H9 (cell line): Measurements from ENCODE around the gene INPP5F. TPM values are rescaled to one million over a fixed set of nuclear protein-coding genes. Genes with fewer than 3 reads are reported as not detected.

Experiments used
- DNase-seq: peaks from one replicate; pipeline ENCODE4 v3.0.0-alpha.2; 2017
- H2AFZ ChIP-seq: one replicate; pipeline ENCODE4 v1.6.1; 2013; ENCODE audit warnings: mild to moderate bottlenecking, low read length, control low read depth, moderate library complexity
- H2AK5ac ChIP-seq: 2 replicates; pipeline ENCODE4 v1.6.1; 2013; ENCODE audit warnings: low read length, control low read depth, mixed read lengths; ENCODE audit not compliant: insufficient read length
- H2BK120ac ChIP-seq: one replicate; pipeline ENCODE4 v1.6.1; 2013; ENCODE audit warnings: low read depth, mild to moderate bottlenecking, low read length, control low read depth, inconsistent platforms; ENCODE audit not compliant: poor library complexity, severe bottlenecking
- H2BK12ac ChIP-seq: 2 replicates; pipeline ENCODE4 v1.6.1; 2013; ENCODE audit warnings: low read length, control low read depth, mixed read lengths, low read depth; ENCODE audit not compliant: insufficient read length
- H2BK15ac ChIP-seq: 2 replicates; pipeline ENCODE4 v1.6.1; 2013; ENCODE audit warnings: low read depth, low read length, control low read depth
- H2BK20ac ChIP-seq: one replicate; pipeline ENCODE4 v1.6.1; 2013; ENCODE audit warnings: low read depth, mild to moderate bottlenecking, low read length, control low read depth, inconsistent platforms; ENCODE audit not compliant: poor library complexity, severe bottlenecking
- H2BK5ac ChIP-seq: 2 replicates; pipeline ENCODE4 v1.6.1; 2013; ENCODE audit warnings: low read length, control low read depth, mixed read lengths; ENCODE audit not compliant: insufficient read length
- H3K14ac ChIP-seq: 2 replicates; pipeline ENCODE4 v1.6.1; 2013; ENCODE audit warnings: low read length, control low read depth; ENCODE audit not compliant: insufficient read depth
- H3K18ac ChIP-seq: 2 replicates; pipeline ENCODE4 v1.6.1; 2013; ENCODE audit warnings: low read depth, mild to moderate bottlenecking, mixed read lengths, low read length, control low read depth; ENCODE audit not compliant: insufficient read length
- H3K23ac ChIP-seq: 2 replicates; pipeline ENCODE4 v1.6.1; 2013; ENCODE audit warnings: low read length, control low read depth, mixed read lengths, low read depth; ENCODE audit not compliant: insufficient read length
- H3K23me2 ChIP-seq: 2 replicates; pipeline ENCODE4 v1.6.1; 2013; ENCODE audit warnings: low read depth, mild to moderate bottlenecking, mixed read lengths, low read length, control low read depth; ENCODE audit not compliant: insufficient read length, poor library complexity, severe bottlenecking
- H3K27ac ChIP-seq: 2 replicates; pipeline ENCODE4 v1.5.1; 2013; ENCODE audit warnings: low read length, control low read depth, mixed read lengths, low read depth; ENCODE audit not compliant: insufficient read length
- H3K27me3 ChIP-seq: 2 replicates; pipeline ENCODE4 v1.6.1; 2013; ENCODE audit warnings: low read length, control low read depth, inconsistent platforms; ENCODE audit not compliant: insufficient read depth
- H3K4ac ChIP-seq: 2 replicates; pipeline ENCODE4 v1.6.1; 2013; ENCODE audit warnings: low read depth, mild to moderate bottlenecking, control low read depth, inconsistent platforms, low read length, moderate library complexity
- H3K4me1 ChIP-seq: 2 replicates; pipeline ENCODE4 v1.6.1; 2013; ENCODE audit warnings: low read length, control low read depth, inconsistent platforms; ENCODE audit not compliant: insufficient read depth
- H3K4me2 ChIP-seq: 2 replicates; pipeline ENCODE4 v1.6.1; 2013; ENCODE audit warnings: low read length, control low read depth, mixed read lengths; ENCODE audit not compliant: insufficient read length, insufficient read depth
- H3K56ac ChIP-seq: 2 replicates; pipeline ENCODE4 v1.6.1; 2013; ENCODE audit warnings: low read depth, mild to moderate bottlenecking, mixed read lengths, low read length, control low read depth; ENCODE audit not compliant: insufficient read length
- H3K79me1 ChIP-seq: 2 replicates; pipeline ENCODE4 v1.6.1; 2013; ENCODE audit warnings: low read depth, mild to moderate bottlenecking, moderate library complexity, low read length, control low read depth, inconsistent platforms; ENCODE audit not compliant: insufficient read depth, poor library complexity, severe bottlenecking
- H3K79me2 ChIP-seq: 2 replicates; pipeline ENCODE4 v1.6.1; 2013; ENCODE audit warnings: low read length, control low read depth, inconsistent platforms; ENCODE audit not compliant: insufficient read depth
- H3K9ac ChIP-seq: 2 replicates; pipeline ENCODE4 v1.6.1; 2013; ENCODE audit warnings: low read length, control low read depth, mixed read lengths; ENCODE audit not compliant: insufficient read length; ENCODE audit errors: extremely low read depth
- H3K9me3 ChIP-seq: one replicate; pipeline ENCODE4 v1.6.1; 2013; ENCODE audit warnings: low read depth, low read length, inconsistent platforms; ENCODE audit not compliant: control insufficient read depth
- H3T11ph ChIP-seq: one replicate; pipeline ENCODE4 v1.6.1; 2013; ENCODE audit warnings: mild to moderate bottlenecking, low read length, control low read depth, inconsistent platforms
- H4K20me1 ChIP-seq: one replicate; pipeline ENCODE4 v1.6.1; 2013; ENCODE audit not compliant: control insufficient read depth, insufficient read length, insufficient read depth
- H4K5ac ChIP-seq: 2 replicates; pipeline ENCODE4 v1.6.1; 2013; ENCODE audit warnings: low read depth, mild to moderate bottlenecking, mixed read lengths, low read length, control low read depth; ENCODE audit not compliant: insufficient read length
- H4K8ac ChIP-seq: replicated peaks from 2 replicates; pipeline ENCODE4 v1.6.1; 2013; ENCODE audit warnings: low read length, control low read depth, mixed read lengths, low read depth; ENCODE audit not compliant: insufficient read length
- H4K91ac ChIP-seq: 2 replicates; pipeline ENCODE4 v1.6.1; 2013; ENCODE audit warnings: low read depth, mild to moderate bottlenecking, moderate library complexity, mixed read lengths, low read length, control low read depth; ENCODE audit not compliant: insufficient read length
- H3K27ac Mint-ChIP-seq, 3 experiments: 2 replicates in 2 of 3; 3 replicates in 1 of 3; pipeline ENCODE4 v1.8.0; 2020 to 2021; ENCODE audit warnings: mixed read lengths in 3 of 3, mild to moderate bottlenecking in 1 of 3, moderate library complexity in 1 of 3
- H3K27me3 Mint-ChIP-seq: 2 replicates; pipeline ENCODE4 v1.8.0; 2021; ENCODE audit warnings: low read depth, mild to moderate bottlenecking, moderate library complexity, mixed read lengths
- H3K36me3 Mint-ChIP-seq, 3 experiments: 2 replicates in 2 of 3; 3 replicates in 1 of 3; pipeline ENCODE4 v1.8.0; 2020 to 2021; ENCODE audit warnings: low read depth in 3 of 3, mixed read lengths in 3 of 3; ENCODE audit not compliant: insufficient read depth in 1 of 3
- H3K4me1 Mint-ChIP-seq, 2 experiments: 2 replicates each; pipeline ENCODE4 v1.8.0; 2020; ENCODE audit warnings: mixed read lengths in 2 of 2
- H3K4me3 Mint-ChIP-seq, 2 experiments: 2 replicates in 1 of 2; 3 replicates in 1 of 2; pipeline ENCODE4 v1.8.0; 2020 to 2021; ENCODE audit warnings: mild to moderate bottlenecking in 2 of 2, mixed read lengths in 2 of 2, moderate library complexity in 1 of 2
- H3K9me3 Mint-ChIP-seq, 2 experiments: 2 replicates in 1 of 2; 3 replicates in 1 of 2; pipeline ENCODE4 v1.8.0; 2020; ENCODE audit warnings: mild to moderate bottlenecking in 2 of 2, mixed read lengths in 2 of 2, moderate library complexity in 1 of 2
- WGBS: extraction: QIAGEN DNeasy Blood & Tissue Kit; methylation state at CpG from one replicate; pipeline ENCODE4 v1.1.7; 2013; ENCODE audit warnings: missing lambda C conversion rate, low lambda C conversion rate, mixed read lengths; ENCODE audit not compliant: insufficient read length; ENCODE audit errors: extremely low coverage; 5-methylcytosine and 5-hydroxymethylcytosine counted together
- total RNA-seq: library from RNA; stranded (reverse); gene quantifications from 2 replicates; pipeline ENCODE4 v1.2.1, GENCODE V29; 2021
- TF ChIP-seq, protein P1 (sequence below): fragments of 200-600 bp; sonication (generic); conservative IDR thresholded peaks from 3 replicates; pipeline ENCODE4 v1.8.0; 2021; ENCODE audit warnings: antibody characterized with exemption, mild to moderate bottlenecking

INPP5F gene
- total RNA-seq, 1 experiment from 2014 or later: 108 TPM

DNA sequence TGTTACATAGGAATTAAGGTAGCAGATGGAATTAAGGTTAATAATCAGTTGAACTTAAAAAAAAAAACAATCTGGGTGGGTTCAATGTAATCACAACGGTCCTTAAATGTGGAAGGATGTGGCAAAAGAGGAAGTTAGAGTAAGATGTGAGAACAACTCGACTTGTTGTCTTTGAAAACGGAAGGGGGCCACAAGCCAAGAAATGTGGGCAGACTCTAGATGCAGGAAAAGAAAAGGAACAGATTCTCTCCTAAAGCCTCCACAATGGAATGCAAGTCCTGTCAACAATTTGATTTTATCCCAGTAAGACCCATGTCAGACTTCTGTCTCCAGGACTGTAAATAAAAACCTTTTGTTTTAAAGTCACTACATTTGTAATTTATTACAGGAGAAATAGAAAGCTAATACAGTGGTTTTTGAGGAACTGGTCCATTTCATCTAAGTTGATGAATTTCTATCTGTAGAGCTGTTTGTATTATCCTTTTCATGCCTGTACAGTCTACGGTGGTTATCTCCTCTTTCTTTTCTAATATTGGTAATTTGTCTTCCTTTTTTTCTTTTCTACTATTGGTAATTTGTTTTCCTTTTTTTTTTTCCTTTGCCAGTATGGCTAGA lies 138.2 kb downstream of the INPP5F start:
- Histone ChIP-seq H3K18ac (no peak overlapping the region), H3K23ac (no peak overlapping the region), H2BK12ac (no peak overlapping the region), H2AFZ (no peak overlapping the region), H3K4me2 (no peak overlapping the region), H2BK20ac (no peak overlapping the region), H3T11ph (no peak overlapping the region), H4K5ac (no peak overlapping the region), H4K20me1 (no peaks in the 10 kb centered on the region), H3K79me2 (peaks cover 36% of the 10 kb centered on the region), H3K27me3 (no peaks in the 10 kb centered on the region), H4K91ac (no peak overlapping the region), H3K4ac (no peak overlapping the region), H3K23me2 (no peaks in the 10 kb centered on the region), H4K8ac (no peak overlapping the region), H3K14ac (no peak overlapping the region), H3K27ac (no peak overlapping the region), H3K9ac (no peak overlapping the region), H3K79me1 (peaks cover 5% of the 10 kb centered on the region), H2BK15ac (no peak overlapping the region), H2BK120ac (no peak overlapping the region), H2AK5ac (no peak overlapping the region), H3K4me1 (peaks cover 2% of the 10 kb centered on the region; the same call in 1 of the 2 replicates), H2BK5ac (no peak overlapping the region), H3K56ac (no peak overlapping the region), H3K9me3 (no peaks in the 10 kb centered on the region)
- DNase-seq: no peak
- no CpG with 5 or more reads among the region's 4 CpGs for WGBS
- Mint-ChIP-seq H3K27me3 (no peaks in the 10 kb centered on the region), H3K4me1 (peaks cover 29 to 32% of the 10 kb centered on the region in 2 experiments), H3K4me3 (no peak overlapping the region; a peak in 1 of 5 replicates), H3K27ac (no peak overlapping the region), H3K36me3 (peaks cover 29 to 32% (median 29%) of the 10 kb centered on the region in 3 experiments), H3K9me3 (peaks cover 14 to 16% of the 10 kb centered on the region in 2 experiments)
- TF ChIP-seq, protein P1, sequence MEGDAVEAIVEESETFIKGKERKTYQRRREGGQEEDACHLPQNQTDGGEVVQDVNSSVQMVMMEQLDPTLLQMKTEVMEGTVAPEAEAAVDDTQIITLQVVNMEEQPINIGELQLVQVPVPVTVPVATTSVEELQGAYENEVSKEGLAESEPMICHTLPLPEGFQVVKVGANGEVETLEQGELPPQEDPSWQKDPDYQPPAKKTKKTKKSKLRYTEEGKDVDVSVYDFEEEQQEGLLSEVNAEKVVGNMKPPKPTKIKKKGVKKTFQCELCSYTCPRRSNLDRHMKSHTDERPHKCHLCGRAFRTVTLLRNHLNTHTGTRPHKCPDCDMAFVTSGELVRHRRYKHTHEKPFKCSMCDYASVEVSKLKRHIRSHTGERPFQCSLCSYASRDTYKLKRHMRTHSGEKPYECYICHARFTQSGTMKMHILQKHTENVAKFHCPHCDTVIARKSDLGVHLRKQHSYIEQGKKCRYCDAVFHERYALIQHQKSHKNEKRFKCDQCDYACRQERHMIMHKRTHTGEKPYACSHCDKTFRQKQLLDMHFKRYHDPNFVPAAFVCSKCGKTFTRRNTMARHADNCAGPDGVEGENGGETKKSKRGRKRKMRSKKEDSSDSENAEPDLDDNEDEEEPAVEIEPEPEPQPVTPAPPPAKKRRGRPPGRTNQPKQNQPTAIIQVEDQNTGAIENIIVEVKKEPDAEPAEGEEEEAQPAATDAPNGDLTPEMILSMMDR: no peak
